HuH-7.5 (cell line): ENCODE measurements around the gene PHF23.

Source experiments
- DNase-seq: peaks from one replicate; pipeline ENCODE4 v3.0.0; 2011; ENCODE audit warnings: low spot score

The PHF23 gene

DNA sequence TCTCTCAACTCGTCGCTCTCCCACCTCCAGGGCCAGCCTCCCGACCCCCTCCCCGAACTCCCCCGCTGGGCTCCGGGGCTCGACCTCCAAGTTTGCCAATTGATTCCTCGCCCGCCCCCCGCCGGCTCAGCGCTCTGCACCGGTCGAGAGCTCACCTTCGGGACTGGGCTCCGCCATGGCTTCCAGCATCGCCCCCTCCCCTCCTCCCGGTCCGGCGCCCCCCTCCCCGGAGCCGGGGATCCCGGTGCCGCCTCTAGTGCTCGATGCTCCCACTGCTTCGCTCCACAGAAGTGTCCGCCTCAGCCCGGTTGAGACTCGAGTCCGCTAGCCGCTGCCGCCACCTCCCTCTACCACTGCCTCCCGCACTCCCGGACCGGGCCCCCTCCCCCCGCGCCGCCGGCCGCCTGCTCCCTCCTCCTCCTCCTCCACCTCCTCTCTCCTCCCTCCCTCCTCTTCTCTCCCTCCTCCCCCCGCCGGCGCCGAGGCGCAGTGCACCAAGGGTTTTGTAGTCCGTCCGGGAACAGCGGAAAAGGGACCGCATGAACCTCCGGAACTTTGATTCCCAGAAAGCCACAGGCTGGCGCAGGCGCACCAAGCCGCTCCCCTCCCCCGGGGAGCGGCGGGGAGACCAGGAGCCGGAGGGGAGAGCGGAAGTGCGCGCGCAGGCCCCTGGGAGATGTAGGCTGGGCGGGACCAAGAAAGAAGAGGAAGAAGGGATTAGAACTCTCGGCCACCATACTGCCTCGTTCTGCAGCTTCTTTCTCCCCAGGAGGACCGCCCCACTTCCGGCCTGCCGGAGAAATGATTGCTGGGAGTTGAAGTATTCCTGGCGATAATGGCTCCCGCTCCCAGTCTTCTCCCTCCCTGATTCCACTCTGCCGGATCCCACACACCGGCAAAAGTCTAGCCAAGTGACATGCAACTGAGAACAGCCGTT lies at the start of gene PHF23:
Gene PHF23 (minus strand): TSS at position 367 of the 937 bp plus-strand sequence. CDS start 178 bp downstream, at position 189.
- DNase-seq = peak; percentile 97

DNA sequence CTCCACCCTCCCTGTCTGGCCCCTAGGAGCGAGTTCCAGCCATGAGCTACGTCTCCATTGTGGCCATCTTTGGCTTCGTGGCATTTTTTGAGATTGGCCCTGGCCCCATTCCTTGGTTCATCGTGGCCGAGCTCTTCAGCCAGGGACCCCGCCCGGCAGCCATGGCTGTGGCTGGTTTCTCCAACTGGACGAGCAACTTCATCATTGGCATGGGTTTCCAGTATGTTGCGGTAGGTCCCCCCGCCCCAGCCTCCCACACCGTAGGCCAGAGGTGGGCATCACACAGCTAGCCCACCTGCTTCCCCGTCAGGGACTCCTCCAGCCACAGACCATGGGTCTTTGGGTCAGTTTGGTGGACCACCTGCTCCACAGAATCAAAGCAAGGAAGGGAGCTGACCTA lies 46.4 kb upstream of the PHF23 start:
- DNase-seq = no peak

DNA sequence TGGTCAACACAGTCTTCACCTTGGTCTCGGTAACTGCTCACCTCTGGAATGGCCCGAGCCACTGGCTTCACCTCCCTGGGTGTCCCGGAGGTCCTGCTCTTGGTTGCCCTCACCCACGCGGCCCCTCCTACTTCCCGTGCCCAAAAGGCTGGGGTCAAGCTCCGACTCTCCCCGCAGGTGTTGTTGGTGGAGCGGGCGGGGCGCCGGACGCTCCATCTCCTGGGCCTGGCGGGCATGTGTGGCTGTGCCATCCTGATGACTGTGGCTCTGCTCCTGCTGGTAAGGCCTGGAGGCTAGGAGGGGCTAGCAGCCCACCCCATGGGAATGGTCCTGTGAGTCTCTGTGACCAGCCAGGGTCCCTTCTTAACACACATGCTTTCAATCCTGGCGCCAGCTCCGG lies 45.7 kb upstream of the PHF23 start:
- no peak for DNase-seq

DNA sequence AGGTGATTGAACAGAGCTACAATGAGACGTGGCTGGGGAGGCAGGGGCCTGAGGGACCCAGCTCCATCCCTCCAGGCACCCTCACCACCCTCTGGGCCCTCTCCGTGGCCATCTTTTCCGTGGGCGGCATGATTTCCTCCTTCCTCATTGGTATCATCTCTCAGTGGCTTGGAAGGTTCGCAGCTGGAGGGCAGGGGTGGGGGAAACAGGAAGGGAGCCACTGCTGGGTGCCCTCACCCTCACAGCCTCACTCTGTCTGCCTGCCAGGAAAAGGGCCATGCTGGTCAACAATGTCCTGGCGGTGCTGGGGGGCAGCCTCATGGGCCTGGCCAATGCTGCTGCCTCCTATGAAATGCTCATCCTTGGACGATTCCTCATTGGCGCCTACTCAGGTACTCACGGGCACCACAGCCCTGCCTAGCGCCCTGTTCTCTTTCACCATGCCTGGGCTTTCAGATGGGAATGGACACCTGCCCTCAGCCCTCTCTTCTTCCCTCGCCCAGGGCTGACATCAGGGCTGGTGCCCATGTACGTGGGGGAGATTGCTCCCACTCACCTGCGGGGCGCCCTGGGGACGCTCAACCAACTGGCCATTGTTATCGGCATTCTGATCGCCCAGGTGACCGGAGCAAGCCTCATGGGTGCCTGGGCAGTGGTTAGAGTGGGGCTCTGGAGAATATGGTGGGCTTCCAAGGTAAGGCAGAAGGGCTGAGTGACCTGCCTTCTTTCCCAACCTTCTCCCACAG lies 44.4 kb upstream of the PHF23 start:
- no peak for DNase-seq

DNA sequence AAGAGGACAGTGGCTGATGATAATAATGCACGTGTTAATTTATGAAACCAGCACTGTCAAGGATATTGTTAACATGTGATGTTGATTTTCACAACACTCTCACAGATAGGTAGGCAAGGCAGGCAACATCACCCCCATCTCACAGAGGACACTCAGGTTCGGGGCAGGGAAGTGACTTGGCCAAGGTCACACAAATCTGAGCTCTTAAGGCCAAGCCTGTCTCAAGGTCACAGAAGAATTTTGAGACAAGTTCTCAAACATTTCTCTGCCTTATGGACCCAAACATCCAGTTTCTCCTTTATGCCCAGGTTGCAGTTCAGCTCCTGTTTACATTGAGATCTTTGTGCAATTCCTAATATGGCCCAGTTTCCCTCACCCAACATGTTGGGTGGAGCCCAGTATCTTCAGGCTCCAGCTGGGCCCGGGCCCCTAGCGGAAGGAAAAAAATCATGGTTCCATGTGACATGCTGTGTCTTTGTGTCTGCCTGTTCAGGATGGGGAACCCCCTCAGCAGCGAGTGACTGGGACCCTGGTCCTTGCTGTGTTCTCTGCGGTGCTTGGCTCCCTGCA lies 43.6 kb upstream of the PHF23 start:
- DNase-seq = no peak

DNA sequence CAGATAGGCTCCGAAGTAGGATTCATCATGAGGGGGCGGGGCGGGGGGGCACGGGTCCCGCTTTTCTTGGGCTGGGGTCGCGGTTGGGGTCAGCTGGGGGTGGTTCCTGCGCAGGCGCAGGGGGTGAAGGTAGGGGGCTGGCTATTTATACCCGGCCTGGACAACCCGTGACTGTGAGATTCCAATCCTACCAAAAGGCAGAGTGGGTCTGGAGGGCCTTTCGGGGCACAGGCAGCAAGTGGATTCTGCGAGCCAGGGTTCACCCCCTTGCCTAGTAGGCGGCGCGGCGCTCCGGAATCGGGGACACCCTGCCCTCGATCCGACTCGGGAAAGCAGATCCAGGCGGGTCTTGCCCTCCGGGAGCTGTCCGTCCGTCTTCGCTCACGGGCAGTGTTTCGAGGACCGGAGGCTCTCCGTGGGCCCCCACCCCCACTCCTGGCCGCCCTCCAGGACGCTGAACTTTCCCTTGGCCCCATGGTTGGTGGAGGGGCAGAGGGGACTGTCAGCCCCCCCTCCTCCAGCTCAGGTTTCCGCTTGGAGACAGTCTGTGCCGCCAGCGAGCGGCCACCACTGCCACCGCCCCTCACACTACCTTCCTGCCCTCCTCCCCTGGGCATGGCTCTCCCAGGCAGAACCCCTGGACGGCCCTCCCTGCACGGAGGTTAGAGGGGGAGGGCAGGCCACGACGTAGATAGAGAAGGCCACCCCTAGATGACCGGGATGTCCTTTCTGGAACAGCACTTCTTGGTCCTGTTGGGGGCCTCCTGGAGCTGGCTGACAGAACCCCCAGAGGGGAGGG lies 42.9 kb upstream of the PHF23 start:
- no peak for DNase-seq

DNA sequence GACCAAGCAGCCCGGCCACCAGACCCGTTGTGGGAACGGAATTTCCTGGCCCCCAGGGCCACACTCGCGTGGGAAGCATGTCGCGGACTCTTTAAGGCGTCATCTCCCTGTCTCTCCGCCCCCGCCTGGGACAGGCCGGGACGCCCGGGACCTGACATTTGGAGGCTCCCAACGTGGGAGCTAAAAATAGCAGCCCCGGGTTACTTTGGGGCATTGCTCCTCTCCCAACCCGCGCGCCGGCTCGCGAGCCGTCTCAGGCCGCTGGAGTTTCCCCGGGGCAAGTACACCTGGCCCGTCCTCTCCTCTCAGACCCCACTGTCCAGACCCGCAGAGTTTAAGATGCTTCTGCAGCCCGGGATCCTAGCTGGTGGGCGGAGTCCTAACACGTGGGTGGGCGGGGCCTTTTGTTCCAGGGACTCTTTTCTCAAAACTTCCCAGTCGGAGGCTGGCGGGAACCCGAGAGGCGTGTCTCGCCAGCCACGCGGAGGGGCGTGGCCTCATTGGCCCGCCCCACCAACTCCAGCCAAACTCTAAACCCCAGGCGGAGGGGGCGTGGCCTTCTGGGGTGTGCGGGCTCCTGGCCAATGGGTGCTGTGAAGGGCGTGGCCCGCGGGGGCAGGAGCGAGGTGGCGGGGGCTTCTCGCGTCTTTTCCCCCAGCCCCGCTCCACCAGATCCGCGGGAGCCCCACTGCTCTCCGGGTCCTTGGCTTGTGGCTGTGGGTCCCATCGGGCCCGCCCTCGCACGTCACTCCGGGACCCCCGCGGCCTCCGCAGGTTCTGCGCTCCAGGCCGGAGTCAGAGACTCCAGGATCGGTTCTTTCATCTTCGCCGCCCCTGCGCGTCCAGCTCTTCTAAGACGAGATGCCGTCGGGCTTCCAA lies 42.1 kb upstream of the PHF23 start, which contains the start of gene SLC2A4:
Gene SLC2A4 (plus strand): TSS at position 645 of the 879 bp plus-strand sequence. CDS start 217 bp downstream, at position 862.
- DNase-seq = peak; percentile 96

DNA sequence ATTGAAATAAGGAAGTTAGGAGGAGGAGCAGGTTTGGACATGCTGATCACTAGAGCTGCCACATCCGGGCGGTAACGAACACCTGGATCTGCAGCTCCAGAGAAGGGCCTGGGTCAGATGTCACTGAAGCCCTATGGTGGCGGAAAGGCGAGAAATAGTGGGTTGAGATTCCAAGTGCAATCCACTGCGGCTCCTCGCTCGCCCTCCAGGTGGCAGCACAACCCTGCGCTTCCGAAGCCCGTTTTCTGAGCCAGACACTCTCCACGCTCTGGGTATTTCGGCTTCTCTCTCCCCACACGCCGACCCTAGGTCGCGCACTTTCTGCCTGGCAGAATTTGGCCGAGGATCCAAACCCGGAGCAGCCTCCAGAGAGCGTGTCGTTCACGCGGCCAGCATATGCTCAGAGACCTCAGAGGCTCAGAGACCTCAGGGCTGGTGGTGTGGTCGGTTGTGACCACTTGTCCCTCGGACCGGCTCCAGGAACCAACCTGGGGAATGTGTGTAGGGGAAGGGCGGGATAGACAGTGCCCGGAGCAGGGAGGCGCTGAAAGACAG lies 41.3 kb upstream of the PHF23 start:
- no peak for DNase-seq

DNA sequence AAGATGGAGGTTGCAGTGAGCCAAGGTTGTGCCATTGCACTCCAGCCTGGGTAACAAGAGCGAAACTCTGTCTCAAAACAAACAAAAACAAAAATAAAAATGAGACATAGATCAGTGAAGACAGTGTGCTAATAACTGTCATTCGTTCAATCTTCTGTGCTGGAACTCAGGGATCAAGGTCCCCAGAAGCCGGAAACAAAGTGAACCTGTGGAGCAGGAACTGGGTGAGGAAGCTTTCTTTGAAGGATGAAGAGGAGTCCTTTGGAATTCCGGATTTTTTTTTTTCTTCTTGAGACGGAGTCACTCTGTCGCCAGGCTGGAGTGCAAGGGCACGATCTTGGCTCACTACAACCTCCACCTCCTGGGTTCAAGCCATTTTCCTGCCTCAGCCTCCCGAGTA lies 40.2 kb upstream of the PHF23 start:
- DNase-seq = no peak

DNA sequence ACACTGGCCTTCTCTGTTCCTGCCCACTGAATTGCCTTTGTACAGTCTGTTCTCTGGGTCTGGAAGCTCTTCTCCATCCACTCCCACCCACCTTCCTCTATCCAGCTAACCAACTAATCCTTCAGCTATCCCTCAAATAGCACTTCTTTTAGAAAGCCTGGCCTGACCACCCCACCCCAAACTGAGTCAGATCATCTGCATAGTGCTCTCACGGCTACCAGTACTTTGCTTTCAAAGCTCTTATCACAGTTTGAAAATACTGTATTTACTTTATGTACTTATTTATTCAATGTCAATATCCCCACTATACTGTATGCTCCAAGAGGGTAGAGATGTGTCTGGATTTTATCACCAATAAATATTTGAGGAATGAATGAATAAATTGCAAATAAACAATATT lies 27.5 kb upstream of the PHF23 start:
- no peak for DNase-seq

DNA sequence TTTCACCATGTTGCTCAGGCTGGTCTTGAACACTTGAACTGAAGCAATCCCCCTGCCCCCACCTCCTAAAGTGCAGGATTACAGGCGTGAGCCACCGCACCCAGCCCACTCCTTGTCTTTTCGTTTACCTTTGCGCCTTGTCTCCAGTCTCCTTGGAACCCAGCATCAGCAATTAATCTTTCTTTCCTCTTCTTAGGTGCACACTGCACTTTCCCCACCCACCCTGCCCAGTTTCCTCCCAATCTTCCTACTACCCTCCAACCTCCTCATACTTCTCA lies 24.5 kb upstream of the PHF23 start:
- no peak for DNase-seq

DNA sequence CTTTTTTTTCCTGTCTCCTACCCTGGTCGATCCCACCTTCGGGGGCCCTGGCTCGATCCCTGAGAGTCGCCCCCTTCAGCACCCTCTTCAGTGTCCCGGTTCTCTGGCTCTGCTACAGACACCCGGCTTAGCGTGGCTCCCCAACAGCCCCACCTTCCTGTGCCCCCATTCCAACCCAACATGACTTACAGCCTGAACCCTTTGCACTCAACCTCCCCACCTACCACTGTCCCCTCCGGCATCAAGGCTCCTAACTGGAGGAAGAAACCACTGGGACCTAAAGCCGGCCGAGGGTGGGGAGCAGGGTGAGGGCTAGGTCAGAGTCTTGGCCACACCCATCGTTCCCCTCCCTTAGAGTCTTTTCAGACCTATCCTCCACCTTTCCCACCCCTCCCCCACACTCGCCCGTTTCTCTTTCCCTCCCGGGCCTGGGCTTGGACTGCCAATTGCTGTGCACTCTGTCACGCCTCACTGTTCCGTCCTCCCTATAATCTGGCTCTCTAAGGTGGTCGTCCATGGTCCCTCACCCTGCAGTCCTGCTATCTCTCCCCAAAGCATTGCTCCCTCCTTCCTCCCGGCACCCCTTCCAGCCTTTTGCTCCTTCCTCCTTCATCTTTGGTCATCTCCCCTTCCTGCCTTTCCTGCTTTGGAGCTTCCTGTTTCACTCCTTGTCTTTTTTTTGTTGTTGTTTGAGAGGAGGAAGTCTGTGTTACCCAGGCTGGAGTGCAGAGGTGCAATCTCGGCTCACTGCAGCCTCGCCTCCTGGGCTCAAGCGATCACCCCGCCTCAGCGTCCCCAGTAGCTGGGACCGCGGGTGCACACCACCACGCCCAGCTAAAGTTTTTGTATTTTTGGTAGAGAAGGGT lies 23.9 kb upstream of the PHF23 start:
- DNase-seq = no peak

DNA sequence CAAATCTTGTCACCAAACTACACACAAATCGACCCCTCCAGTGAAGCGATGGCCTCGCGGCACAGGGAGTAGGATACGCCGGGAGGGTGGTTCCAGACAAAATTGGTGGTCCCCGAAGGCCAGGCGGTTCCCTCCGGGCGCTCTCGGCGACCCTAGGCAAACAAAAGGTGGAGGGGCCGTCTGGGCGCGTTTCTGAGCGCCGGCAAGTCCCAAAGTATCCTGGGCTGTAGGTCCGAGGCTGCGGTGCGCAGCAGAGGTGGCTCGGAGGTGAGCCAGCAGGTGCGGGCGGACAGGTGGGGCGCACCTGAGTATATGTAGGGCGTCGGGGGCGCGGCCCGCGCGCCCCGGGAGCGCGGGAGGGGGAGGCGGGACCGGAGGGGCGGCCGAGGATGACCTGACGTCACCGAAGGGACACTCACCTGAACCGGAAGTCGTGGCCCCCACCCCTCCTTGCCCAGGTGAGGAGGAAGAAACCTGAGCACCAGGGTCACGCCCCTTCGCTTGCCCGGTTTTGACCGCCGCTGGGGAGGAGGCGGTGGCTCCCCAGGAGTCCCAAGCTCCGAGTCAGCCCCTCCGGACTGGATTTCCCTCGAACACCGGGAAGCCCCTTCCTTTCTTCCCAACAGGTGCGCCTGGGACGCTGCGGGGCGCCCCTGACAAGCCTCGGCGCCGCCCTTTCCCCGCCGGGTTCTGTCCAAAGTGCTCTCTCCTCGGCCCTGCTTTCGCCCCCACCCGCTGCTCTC lies 23.1 kb upstream of the PHF23 start, which contains the start of gene CLDN7:
Gene CLDN7 (minus strand): TSS at position 287 of the 743 bp plus-strand sequence. CDS start 435 bp downstream, outside the sequence.
- no peak for DNase-seq

DNA sequence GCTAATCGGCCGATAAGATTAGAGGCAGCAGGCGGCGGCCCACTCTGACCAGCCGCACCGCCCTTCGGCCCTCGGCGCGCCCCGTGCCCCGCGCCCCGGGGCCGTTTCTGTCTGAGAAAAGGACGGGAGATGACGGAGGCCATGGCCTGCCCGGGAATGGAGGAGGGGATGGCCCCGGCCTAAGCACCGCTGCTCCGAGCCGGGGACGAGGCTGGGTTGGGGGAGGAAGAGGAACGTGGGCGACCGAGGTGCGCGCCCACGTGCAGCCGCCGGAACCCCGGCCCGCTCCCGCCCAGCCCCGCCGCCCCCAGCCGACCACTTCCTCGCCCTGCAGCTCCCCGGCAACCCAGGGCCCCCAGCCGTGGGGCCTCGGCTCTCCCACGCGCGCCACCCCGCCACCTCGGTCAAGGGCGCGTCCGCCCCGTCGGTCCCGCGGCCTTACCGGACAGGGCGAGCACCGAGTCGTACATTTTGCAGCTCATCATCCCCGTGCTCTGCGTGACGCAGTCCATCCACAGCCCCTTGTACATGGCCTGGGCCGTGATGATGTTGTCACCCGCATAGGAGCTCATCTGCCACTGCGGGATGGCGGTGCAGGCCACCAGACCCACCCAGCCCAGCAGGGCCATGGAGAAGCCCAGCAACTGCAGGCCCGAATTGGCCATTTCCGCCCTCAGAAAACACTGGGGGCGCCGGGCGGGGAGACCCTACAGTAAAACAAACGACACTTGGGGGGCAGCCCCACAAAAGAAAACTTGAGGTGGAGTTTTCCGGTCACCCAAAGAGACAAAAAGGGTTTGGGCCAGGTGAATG lies 22.3 kb upstream of the PHF23 start:
- no peak for DNase-seq

DNA sequence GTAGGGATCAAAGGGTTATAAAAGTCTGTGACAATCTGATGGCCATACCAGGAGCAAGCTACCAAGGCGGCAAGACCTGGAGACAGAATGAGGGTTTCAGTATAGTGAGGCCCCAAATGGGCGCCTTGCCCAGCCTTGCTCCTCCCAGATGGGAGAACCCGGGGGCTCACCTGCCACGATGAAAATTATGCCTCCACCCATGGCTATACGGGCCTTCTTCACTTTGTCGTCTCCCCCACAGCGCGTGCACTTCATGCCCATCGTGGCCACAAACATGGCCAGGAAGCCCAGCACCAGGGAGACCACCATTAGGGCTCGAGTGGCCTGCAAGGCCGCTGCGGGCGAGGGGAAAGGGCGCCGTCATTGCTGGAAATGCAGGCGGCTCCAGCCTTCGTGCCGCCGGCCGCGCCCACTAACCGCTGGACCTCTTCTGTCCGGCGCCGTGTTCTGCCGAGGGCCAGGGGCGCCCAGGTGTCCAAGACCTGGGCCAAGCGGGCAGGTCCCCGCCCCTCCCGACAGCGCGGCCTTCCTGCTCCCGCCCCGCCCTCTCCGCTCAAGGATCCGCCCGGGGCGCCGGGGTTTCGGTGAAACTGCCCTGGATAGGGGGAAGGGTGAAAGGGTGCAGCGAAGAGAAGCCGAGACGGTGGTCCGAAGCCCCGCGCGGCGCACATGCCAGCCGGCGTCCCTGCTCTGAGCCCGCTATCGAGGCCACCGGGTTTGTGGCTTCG lies 21.6 kb upstream of the PHF23 start:
- no peak for DNase-seq

DNA sequence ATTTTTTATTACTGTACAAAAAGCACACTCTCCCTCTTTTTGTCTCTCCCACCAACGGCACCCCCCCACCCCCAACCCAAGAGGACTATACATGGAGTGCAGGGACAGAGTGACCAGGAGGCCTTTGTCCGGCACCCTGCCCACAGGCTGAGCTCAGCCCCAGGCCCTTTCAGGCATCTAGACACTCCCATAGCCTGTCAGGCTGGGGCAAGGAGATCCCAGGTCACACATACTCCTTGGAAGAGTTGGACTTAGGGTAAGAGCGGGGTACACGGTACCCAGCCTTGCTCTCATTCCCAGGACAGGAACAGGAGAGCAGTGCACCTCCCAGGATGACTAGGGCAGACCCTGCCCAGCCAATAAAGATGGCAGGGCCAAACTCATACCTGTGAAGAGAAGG lies 20.9 kb upstream of the PHF23 start:
- no peak for DNase-seq

DNA sequence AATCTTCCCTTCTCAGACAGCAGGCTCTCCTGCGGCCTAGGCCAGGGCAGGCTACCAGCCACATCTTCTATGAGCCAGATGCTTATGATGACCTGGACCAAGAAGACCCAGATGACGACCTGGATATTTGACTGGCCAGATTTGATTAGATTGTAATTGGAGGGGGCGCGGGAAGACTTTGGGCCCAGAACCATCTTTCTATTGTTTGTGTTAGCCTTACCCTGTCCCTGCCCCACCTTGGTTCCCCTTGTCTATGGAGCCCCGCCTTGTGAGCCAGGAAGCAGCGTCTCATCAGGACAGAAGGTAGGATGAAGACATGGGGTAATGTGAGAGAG lies 20.3 kb upstream of the PHF23 start:
- no peak for DNase-seq
